GM03348 (cell line): ENCODE results near the gene DNASE1L2.
A peak's percentile ranks its signal among the peaks of the same experiment; 100 is the strongest.
"Not testable (repeated sequence)": the region's sequence is repeated elsewhere in the genome, so short reads cannot be mapped to it uniquely, and the experiment has no call there.

Source experiments
- DNase-seq: peaks from one replicate; pipeline ENCODE4 v3.0.0; 2012; ENCODE audit warnings: low spot score

The DNASE1L2 gene

GRCh38 chr16:2240331-2240730 is 4.1 kb downstream of the DNASE1L2 start:
- DNase-seq: not testable (repeated sequence)

GRCh38 chr16:2242598-2242997 is 6.4 kb downstream of the DNASE1L2 start:
- no peak for DNase-seq

GRCh38 chr16:2243031-2243528 is 6.8 kb downstream of the DNASE1L2 start:
- no peak for DNase-seq

GRCh38 chr16:2243781-2244180 is 7.5 kb downstream of the DNASE1L2 start:
- no peak for DNase-seq

GRCh38 chr16:2244301-2244700 is 8.1 kb downstream of the DNASE1L2 start:
- no peak for DNase-seq

- no peak for DNase-seq
Observed at GRCh38 chr16:2244926-2245795, 8.9 kb downstream of the DNASE1L2 start.

- no peak for DNase-seq
Observed at GRCh38 chr16:2246301-2246885, 10.1 kb downstream of the DNASE1L2 start.

- DNase-seq: no peak
Observed at GRCh38 chr16:2250652-2251295, 14.5 kb downstream of the DNASE1L2 start.

GRCh38 chr16:2251296-2252111 is 15.3 kb downstream of the DNASE1L2 start, which contains the start of gene ECI1:
ECI1 (minus strand) TSS chr16:2251587; CDS start chr16:2251566, 21 bp downstream.
- peak; percentile 100 for DNase-seq

- no peak for DNase-seq
Observed at GRCh38 chr16:2252806-2253148, 16.5 kb downstream of the DNASE1L2 start.

GRCh38 chr16:2253293-2253692 is 17.0 kb downstream of the DNASE1L2 start:
- no peak for DNase-seq

- no peak for DNase-seq
Observed at GRCh38 chr16:2256531-2257140, 20.4 kb downstream of the DNASE1L2 start.

- DNase-seq: no peak
Observed at GRCh38 chr16:2257726-2258125, 21.5 kb downstream of the DNASE1L2 start.

- DNase-seq: not testable (repeated sequence)
Observed at GRCh38 chr16:2258530-2258929, 22.3 kb downstream of the DNASE1L2 start.

GRCh38 chr16:2260250-2260649 is 24.0 kb downstream of the DNASE1L2 start:
- DNase-seq: no peak

- not testable (repeated sequence) for DNase-seq
Observed at GRCh38 chr16:2263026-2263425, 26.8 kb downstream of the DNASE1L2 start.

- DNase-seq: not testable (repeated sequence)
Observed at GRCh38 chr16:2266887-2267286, 30.6 kb downstream of the DNASE1L2 start.

- DNase-seq: peak; percentile 72
Observed at GRCh38 chr16:2267505-2267912, 31.3 kb downstream of the DNASE1L2 start.

GRCh38 chr16:2267913-2268666 is 31.8 kb downstream of the DNASE1L2 start, which contains the start of gene RNPS1:
RNPS1 (minus strand) TSS chr16:2268126; CDS start chr16:2264643, 3,483 bp downstream.
- peak; percentile 100 for DNase-seq

GRCh38 chr16:2270070-2270462 is 33.8 kb downstream of the DNASE1L2 start:
- DNase-seq: no peak
